Coronary artery (tissue), 2 donors: ENCODE measurements around the gene ZNF689.

Experiments
- DNase-seq: peaks from one replicate; pipeline ENCODE4 v3.0.0-alpha.2; 2017; ENCODE audit warnings: low spot score
- H3K27ac ChIP-seq, 2 donors: fragments of 200-600 bp; sonication (generic); one replicate each; pipeline ENCODE4 v1.5.1; 2016 to 2019
- H3K4me3 ChIP-seq: fragments of 200-600 bp; sonication (generic); 2 replicates; pipeline ENCODE4 v1.5.1; 2016; ENCODE audit warnings: mild to moderate bottlenecking, moderate library complexity
- TF ChIP-seq, protein P1 (sequence below): fragments of 200-600 bp; sonication (generic); IDR thresholded peaks from one replicate; pipeline ENCODE4 v1.5.1; 2019; ENCODE audit warnings: antibody characterized with exemption

The ZNF689 gene

DNA sequence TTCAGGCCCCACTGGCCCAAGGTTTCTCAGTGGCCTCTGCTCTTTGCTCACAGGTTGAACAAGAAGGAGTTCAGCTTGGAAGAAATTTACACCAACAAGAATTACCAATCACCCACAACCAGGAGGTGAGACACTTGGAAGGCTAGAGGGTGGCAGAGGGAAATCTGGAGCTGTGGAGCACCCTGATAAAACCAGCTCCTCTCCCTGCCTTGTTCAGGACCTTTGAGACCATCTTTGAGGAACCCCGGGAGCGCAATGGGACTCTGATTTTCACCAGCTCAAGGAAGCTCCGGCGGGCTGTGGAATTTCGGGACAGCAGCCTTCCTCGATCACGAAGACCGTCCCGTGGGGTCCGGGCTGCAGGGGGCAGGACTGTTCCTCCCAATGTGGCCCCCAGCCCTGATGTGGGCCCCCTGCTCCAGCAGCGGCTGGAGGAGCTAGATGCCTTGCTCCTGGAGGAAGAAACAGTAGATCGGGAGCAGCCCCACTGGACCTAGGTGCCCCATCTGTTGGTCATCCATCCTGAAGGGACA lies 45.7 kb upstream of the ZNF689 start:
- DNase-seq, result no peak
- TF ChIP-seq, protein P1, sequence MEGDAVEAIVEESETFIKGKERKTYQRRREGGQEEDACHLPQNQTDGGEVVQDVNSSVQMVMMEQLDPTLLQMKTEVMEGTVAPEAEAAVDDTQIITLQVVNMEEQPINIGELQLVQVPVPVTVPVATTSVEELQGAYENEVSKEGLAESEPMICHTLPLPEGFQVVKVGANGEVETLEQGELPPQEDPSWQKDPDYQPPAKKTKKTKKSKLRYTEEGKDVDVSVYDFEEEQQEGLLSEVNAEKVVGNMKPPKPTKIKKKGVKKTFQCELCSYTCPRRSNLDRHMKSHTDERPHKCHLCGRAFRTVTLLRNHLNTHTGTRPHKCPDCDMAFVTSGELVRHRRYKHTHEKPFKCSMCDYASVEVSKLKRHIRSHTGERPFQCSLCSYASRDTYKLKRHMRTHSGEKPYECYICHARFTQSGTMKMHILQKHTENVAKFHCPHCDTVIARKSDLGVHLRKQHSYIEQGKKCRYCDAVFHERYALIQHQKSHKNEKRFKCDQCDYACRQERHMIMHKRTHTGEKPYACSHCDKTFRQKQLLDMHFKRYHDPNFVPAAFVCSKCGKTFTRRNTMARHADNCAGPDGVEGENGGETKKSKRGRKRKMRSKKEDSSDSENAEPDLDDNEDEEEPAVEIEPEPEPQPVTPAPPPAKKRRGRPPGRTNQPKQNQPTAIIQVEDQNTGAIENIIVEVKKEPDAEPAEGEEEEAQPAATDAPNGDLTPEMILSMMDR, result no peak
- no peak overlapping the region for H3K4me3 ChIP-seq
- no peak overlapping the region for H3K27ac ChIP-seq

DNA sequence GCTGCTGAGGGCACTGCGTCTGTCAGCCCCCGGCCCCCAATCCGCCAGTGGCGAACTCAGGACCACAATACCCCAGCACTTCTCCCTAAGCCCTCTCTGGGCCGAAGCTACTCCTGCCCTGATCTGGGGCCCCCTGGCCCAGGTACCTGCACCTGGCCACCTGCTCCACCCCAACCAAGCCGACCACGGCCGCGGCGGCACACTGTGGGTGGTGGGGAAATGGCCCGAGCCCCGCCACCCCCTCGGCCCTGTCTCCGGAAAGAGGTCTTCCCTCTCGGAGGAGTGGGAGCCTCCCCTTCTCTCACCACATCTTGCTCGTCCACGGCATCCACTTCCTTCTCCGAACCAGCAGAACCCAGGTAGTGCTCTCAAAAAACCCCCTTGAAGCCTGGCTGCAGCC lies 44.7 kb upstream of the ZNF689 start:
- DNase-seq, result no peak
- TF ChIP-seq, protein P1, result no peak
- Histone ChIP-seq H3K4me3 (no peak overlapping the region), H3K27ac (no peak overlapping the region)

DNA sequence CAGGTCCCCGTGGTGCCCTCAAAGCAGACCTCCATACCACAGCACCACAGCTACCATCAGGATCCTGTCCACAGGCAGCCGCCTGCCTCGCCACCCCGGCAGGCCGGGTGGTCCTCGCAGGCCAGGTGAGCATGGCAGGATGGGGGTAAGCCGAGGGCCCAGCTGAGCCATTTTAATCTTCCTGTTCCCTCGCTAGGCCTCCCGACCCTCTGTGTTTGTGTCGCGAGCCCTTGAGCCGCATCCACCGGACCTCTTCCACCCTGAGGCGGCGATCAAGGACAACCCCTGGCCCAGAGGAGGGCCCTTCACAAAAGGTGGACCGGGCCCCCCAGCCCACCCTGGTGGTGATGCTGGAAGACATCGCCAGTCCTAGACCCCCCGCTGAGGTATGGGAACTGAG lies 42.5 kb upstream of the ZNF689 start:
- H3K27ac ChIP-seq, result no peak overlapping the region
- TF ChIP-seq, protein P1, result no peak
- H3K4me3 ChIP-seq, result no peak overlapping the region
- no peak for DNase-seq

DNA sequence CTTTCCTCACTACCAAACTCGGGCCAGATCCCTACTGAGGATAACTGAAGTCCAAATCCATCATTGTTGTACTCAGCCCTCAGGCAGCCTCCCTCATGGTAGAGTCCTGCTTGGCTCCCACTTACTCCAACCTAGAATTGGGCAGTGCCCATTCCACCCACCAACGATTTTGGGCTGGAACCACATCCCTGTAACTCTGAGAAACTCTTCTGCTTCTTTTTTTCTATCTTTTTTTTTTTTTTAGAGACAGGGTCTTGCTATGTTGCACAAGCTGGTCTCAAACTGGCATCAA lies 41.8 kb upstream of the ZNF689 start:
- Histone ChIP-seq H3K27ac (peak overlapping the region; percentile 84 to 97), H3K4me3 (peak overlapping the region; percentile 77)
- TF ChIP-seq, protein P1, result no peak
- no peak for DNase-seq

DNA sequence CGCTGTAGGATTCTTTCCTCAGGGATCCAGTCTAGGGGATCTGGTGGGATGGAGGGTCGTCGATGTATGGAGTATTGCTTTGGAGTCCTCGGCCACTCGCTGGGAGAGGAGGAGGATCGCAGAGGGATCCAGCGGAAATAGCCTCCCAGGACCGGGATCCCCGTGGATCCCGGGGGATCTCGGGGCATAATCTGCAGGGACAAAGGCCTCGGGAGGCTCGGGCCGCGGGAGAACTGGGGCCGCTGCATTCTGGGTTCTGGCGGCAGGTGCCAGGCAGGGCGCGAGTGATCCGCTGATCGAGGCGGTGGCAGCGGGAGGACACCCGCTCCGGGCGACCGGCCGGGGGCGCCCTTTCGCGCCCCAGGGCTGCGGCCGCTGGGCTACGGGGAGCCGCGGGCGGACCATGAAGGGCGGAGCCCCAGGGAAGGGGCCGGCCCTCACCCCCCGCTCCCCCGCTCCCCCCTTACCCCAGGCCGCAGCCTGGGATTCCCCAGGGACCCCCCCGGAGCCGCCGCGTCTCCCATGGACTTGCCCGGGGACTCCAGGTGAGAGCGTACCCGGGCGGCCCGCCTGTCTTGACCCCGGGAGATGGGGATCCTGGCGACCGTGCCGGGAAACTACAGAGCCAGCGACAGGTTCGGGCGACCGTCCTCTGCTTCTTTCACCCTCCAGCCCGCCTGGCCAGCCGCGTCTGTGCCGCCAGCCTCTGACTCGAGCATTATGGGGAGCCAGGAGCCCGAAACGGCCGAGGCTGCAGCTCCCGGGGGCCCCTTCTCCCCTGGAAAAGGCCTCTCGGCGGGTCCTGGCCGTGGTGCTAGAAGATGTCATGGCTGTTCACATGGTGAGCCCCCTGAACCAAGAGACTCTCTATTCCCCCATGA lies 41.2 kb upstream of the ZNF689 start:
- Histone ChIP-seq H3K4me3 (peak overlapping the region; percentile 77), H3K27ac (peak overlapping the region; percentile 84 to 97)
- TF ChIP-seq, protein P1, result peak; percentile 32
- peak; percentile 84 for DNase-seq

DNA sequence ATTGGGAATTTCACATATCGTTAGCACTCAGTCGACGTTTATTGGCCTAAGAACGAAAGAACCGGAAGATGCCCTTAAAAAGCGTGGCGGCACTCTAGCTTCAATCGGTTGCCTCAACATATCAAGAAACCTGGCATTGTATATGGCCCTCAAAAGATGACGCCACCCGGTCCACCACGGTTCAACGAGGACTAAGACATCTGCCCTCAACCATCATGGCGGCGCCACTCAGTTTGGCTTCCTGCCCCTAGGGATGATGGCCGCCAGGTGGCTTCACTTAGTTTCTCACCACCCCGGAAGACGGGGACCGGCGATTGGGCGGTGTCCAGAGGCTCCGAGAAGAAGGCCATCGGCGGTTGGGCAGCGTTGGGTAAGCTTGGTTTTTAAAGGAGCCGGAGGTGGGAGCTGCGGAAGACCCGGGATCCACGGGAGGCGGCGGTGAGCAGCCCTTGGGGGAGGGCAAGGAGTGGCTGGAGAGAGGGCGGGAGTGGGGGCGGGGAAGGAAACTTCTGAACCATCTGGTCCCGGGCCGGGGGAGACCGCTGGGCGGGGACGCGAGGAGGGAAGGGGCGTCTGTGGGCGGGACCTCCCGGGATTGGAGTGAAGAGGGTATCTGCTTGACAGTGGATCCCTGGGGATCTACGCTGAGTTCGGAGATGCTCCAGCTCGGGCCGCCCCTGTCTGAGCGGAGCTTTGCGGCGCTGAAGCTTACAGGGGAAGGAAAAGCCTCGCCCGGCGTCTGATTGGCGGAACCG lies 40.4 kb upstream of the ZNF689 start, which contains the start of gene PRR14:
Gene PRR14, plus strand, starts transcription at position 592 of the 755 bp plus-strand sequence. CDS start 686 bp downstream, outside the sequence.
- peak within 1 kb of the TSS; percentile 84 to 97 for H3K27ac ChIP-seq
- TF ChIP-seq, protein P1, result no peak
- peak within 1 kb of the TSS; percentile 77 for H3K4me3 ChIP-seq
- DNase-seq, result peak; percentile 100
